HepG2 (cell line): ENCODE data around the gene CST3. TPM values are rescaled to one million over a fixed set of nuclear protein-coding genes. Genes with fewer than 3 reads are reported as not detected.

Experiments used
- CCDC6 ChIP-seq: sonication (generic); formaldehyde crosslinking; IDR thresholded peaks from 2 replicates; pipeline ENCODE4 v1.8.1; 2022; ENCODE audit warnings: mild to moderate bottlenecking, missing genetic modification reagents, moderate library complexity
- FOXO1 ChIP-seq: sonication (generic); formaldehyde crosslinking; IDR thresholded peaks from 2 replicates; pipeline ENCODE4 v1.4.0; 2020; ENCODE audit warnings: missing genetic modification reagents
- KDM1A ChIP-seq: IDR thresholded peaks from 2 replicates; pipeline ENCODE4 v1.6.1; 2016; ENCODE audit warnings: missing compliant biosample characterization
- POLR2A ChIP-seq, 2 experiments: IDR thresholded peaks; 2 replicates each; pipeline ENCODE4 v1.6.1; 2011; ENCODE audit warnings: low read depth in 2 of 2, low read length in 2 of 2, mild to moderate bottlenecking in 1 of 2, moderate library complexity in 1 of 2; ENCODE audit not compliant: insufficient read depth in 1 of 2
- RXRB ChIP-seq: IDR thresholded peaks from 2 replicates; pipeline ENCODE4 v1.6.1; 2016; ENCODE audit warnings: borderline replicate concordance, missing genetic modification reagents, missing compliant biosample characterization
- SKI ChIP-seq: fragments of 450-650 bp; IDR thresholded peaks from one replicate; pipeline ENCODE4 v1.6.1; 2018; ENCODE audit warnings: mild to moderate bottlenecking; ENCODE audit not compliant: partially characterized antibody
- TAF15 ChIP-seq: fragments of 200-400 bp; formaldehyde crosslinking; IDR thresholded peaks from one replicate; pipeline ENCODE4 v1.6.1; 2018; ENCODE audit warnings: mild to moderate bottlenecking, low read depth, low read length; ENCODE audit not compliant: poor library complexity, severe bottlenecking
- ZBTB7B ChIP-seq: sonication (generic); formaldehyde crosslinking; IDR thresholded peaks from 2 replicates; pipeline ENCODE4 v1.4.0; 2020; ENCODE audit warnings: missing genetic modification reagents
- ZNF766 ChIP-seq: sonication (generic); formaldehyde crosslinking; IDR thresholded peaks from 2 replicates; pipeline ENCODE4 v1.5.0; 2020; ENCODE audit warnings: missing genetic modification reagents, borderline replicate concordance
- ZNF841 ChIP-seq: sonication (generic); formaldehyde crosslinking; IDR thresholded peaks from 2 replicates; pipeline ENCODE4 v1.8.1; 2023; ENCODE audit warnings: missing genetic modification reagents, borderline replicate concordance
- polyA plus RNA-seq, 8 experiments: library from polyadenylated mRNA; depleted of rRNA in 3 of 8; stranded (reverse) in 7 of 8; unstranded in 1 of 8; fragments of >200 nt; fragmentation: Illumina TruSeq in 4 of 8; extraction: Trizol in 4 of 8; gene quantifications; 2 replicates each; pipeline versions ENCODE4 v1.2.1 to v1.2.3, GENCODE V29; 2011 to 2016; ENCODE audit warnings: low read depth in 4 of 8, missing spikeins in 1 of 8, mixed read lengths in 1 of 8; ENCODE audit not compliant: insufficient read depth in 1 of 8
- total RNA-seq, 5 experiments: library from RNA; depleted of rRNA; stranded (reverse); fragments of >200 nt; fragmentation: Illumina TruSeq; extraction: Trizol; gene quantifications; 2 replicates each; pipeline ENCODE4 v1.2.3, GENCODE V29; 2016; ENCODE audit warnings: low read depth in 1 of 5
- TF ChIP-seq, protein P1 (sequence below): sonication (generic); formaldehyde crosslinking; IDR thresholded peaks from 2 replicates; pipeline ENCODE4 v1.4.0; 2020; ENCODE audit warnings: missing genetic modification reagents, mild to moderate bottlenecking, borderline replicate concordance
- TF ChIP-seq, protein P2 (sequence below), 2 experiments: fragments of 450-650 bp in 1 of 2; sonication (generic) in 1 of 2; formaldehyde crosslinking; IDR thresholded peaks; 2 replicates each; pipeline versions ENCODE4 v1.5.0 to v1.8.0; 2020 to 2022; ENCODE audit warnings: mild to moderate bottlenecking in 1 of 2, missing genetic modification reagents in 1 of 2
- TF ChIP-seq, protein P3 (sequence below): sonication (generic); formaldehyde crosslinking; IDR thresholded peaks from 2 replicates; pipeline ENCODE4 v1.4.0; 2020; ENCODE audit warnings: missing genetic modification reagents, borderline replicate concordance
- TF ChIP-seq, protein P4 (sequence below): sonication (generic); formaldehyde crosslinking; IDR thresholded peaks from 2 replicates; pipeline ENCODE4 v1.5.0; 2020; ENCODE audit warnings: mild to moderate bottlenecking, missing genetic modification reagents, borderline replicate concordance
- TF ChIP-seq, protein P5 (sequence below): sonication (generic); formaldehyde crosslinking; IDR thresholded peaks from 2 replicates; pipeline ENCODE4 v1.4.0; 2020; ENCODE audit warnings: missing genetic modification reagents

CST3 gene
- total and polyA plus RNA-seq, 2 of the 13 experiments (the other 11 are each of a cell fraction or from before 2014, with no cell fraction given) = 690 to 1,005 TPM

DNA sequence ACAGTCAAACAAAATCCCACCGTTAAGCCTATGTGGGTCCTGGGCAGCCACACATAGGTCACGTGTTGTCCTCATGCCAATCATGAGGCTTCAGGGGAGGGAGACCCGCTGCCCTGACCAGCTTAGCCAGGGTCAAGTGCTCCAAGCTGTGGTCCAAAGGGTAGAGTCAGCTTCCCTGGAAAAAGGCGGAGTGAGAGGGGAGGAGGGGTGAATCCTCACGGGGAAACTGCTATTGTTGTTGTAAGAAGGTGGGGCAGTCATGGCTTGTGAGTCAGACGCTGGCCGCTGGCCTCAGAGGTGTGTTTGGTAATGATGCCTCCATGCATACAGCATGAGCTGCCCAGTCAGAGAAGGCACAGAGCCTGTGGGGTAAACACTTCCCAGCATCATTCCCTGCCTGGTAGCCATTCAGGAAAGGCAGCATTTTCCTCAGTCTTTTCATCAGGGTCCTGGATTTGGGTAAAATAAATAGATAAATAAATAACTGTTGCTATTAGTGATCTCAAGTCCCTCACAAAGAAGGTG, 8.7 kb downstream of the CST3 start (continued):
- TF ChIP-seq, protein P1, sequence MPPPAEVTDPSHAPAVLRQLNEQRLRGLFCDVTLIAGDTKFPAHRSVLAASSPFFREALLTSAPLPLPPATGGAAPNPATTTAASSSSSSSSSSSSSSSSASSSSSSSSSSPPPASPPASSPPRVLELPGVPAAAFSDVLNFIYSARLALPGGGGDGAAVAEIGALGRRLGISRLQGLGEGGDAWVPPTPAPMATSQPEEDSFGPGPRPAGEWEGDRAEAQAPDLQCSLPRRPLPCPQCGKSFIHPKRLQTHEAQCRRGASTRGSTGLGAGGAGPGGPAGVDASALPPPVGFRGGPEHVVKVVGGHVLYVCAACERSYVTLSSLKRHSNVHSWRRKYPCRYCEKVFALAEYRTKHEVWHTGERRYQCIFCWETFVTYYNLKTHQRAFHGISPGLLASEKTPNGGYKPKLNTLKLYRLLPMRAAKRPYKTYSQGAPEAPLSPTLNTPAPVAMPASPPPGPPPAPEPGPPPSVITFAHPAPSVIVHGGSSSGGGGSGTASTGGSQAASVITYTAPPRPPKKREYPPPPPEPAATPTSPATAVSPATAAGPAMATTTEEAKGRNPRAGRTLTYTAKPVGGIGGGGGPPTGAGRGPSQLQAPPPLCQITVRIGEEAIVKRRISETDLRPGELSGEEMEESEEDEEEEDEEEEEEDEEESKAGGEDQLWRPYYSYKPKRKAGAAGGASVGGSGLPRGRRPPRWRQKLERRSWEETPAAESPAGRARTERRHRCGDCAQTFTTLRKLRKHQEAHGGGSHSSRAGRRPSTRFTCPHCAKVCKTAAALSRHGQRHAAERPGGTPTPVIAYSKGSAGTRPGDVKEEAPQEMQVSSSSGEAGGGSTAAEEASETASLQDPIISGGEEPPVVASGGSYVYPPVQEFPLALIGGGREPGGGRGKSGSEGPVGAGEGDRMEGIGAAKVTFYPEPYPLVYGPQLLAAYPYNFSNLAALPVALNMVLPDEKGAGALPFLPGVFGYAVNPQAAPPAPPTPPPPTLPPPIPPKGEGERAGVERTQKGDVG = no peak; the same call in 1 of the 2 replicates
- TF ChIP-seq ZNF766 (CRISPR knock-in tag) (peak; percentile 86; the same call in 1 of the 2 replicates), CCDC6 (CRISPR knock-in tag) (peak; percentile 87; the same call in 1 of the 2 replicates), ZBTB7B (peak; percentile 64; the same call in 1 of the 2 replicates), SKI (peak; percentile 94), POLR2A (IDR thresholded peaks at IDR 0.05; ENCODE audit: insufficient read depth in 1 of 2, low read depth in 2 of 2, low read length in 2 of 2) (peak; percentile 40 to 50; a peak in 1 of 4 replicates), ZNF841 (CRISPR knock-in tag) (no peak), FOXO1 (CRISPR knock-in tag) (peak; percentile 86), RXRB (CRISPR knock-in tag) (peak; percentile 96), KDM1A (CRISPR knock-in tag) (peak; percentile 71; the same call in 1 of the 2 replicates), TAF15 (no peak)
- TF ChIP-seq, protein P2, sequence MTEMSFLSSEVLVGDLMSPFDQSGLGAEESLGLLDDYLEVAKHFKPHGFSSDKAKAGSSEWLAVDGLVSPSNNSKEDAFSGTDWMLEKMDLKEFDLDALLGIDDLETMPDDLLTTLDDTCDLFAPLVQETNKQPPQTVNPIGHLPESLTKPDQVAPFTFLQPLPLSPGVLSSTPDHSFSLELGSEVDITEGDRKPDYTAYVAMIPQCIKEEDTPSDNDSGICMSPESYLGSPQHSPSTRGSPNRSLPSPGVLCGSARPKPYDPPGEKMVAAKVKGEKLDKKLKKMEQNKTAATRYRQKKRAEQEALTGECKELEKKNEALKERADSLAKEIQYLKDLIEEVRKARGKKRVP (CRISPR knock-in tag; IDR thresholded peaks at IDR 0.05) = peak in 1 of 2 experiments; percentile 72; a peak in 2 of 4 replicates
- TF ChIP-seq, protein P3, sequence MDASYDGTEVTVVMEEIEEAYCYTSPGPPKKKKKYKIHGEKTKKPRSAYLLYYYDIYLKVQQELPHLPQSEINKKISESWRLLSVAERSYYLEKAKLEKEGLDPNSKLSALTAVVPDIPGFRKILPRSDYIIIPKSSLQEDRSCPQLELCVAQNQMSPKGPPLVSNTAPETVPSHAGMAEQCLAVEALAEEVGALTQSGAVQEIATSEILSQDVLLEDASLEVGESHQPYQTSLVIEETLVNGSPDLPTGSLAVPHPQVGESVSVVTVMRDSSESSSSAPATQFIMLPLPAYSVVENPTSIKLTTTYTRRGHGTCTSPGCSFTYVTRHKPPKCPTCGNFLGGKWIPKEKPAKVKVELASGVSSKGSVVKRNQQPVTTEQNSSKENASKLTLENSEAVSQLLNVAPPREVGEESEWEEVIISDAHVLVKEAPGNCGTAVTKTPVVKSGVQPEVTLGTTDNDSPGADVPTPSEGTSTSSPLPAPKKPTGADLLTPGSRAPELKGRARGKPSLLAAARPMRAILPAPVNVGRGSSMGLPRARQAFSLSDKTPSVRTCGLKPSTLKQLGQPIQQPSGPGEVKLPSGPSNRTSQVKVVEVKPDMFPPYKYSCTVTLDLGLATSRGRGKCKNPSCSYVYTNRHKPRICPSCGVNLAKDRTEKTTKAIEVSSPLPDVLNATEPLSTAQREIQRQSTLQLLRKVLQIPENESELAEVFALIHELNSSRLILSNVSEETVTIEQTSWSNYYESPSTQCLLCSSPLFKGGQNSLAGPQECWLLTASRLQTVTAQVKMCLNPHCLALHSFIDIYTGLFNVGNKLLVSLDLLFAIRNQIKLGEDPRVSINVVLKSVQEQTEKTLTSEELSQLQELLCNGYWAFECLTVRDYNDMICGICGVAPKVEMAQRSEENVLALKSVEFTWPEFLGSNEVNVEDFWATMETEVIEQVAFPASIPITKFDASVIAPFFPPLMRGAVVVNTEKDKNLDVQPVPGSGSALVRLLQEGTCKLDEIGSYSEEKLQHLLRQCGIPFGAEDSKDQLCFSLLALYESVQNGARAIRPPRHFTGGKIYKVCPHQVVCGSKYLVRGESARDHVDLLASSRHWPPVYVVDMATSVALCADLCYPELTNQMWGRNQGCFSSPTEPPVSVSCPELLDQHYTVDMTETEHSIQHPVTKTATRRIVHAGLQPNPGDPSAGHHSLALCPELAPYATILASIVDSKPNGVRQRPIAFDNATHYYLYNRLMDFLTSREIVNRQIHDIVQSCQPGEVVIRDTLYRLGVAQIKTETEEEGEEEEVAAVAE = peak; percentile 82
- TF ChIP-seq, protein P4, sequence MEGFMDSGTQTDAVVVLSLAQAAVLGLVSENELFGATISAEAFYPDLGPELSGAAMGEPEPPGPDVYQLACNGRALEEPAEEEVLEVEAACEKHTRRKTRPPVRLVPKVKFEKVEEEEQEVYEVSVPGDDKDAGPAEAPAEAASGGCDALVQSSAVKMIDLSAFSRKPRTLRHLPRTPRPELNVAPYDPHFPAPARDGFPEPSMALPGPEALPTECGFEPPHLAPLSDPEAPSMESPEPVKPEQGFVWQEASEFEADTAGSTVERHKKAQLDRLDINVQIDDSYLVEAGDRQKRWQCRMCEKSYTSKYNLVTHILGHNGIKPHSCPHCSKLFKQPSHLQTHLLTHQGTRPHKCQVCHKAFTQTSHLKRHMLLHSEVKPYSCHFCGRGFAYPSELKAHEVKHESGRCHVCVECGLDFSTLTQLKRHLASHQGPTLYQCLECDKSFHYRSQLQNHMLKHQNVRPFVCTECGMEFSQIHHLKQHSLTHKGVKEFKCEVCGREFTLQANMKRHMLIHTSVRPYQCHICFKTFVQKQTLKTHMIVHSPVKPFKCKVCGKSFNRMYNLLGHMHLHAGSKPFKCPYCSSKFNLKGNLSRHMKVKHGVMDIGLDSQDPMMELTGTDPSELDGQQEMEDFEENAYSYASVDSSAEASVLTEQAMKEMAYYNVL = peak; percentile 90; the same call in 1 of the 2 replicates
- TF ChIP-seq, protein P5, sequence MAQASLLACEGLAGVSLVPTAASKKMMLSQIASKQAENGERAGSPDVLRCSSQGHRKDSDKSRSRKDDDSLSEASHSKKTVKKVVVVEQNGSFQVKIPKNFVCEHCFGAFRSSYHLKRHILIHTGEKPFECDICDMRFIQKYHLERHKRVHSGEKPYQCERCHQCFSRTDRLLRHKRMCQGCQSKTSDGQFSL = no peak
